DOHH2 (cell line): ENCODE measurements around the gene GADD45A.

Source experiments
- H3F3A ChIP-seq: fragments of 200-600 bp; sonication (generic), shearing (Covaris generic); 2 replicates; pipeline ENCODE4 v1.6.0; 2016; ENCODE audit warnings: antibody characterized with exemption, mild to moderate bottlenecking; ENCODE audit not compliant: control insufficient read depth, insufficient read depth
- H3K27ac ChIP-seq: fragments of 200-600 bp; sonication (generic); 2 replicates; pipeline ENCODE4 v1.5.1; 2014; ENCODE audit warnings: low read depth, mild to moderate bottlenecking, low read length, moderate library complexity
- H3K27me3 ChIP-seq: fragments of 200-600 bp; sonication (generic); 2 replicates; pipeline ENCODE4 v1.6.1; 2014; ENCODE audit warnings: mild to moderate bottlenecking, low read length, mixed read lengths; ENCODE audit not compliant: control insufficient read depth
- H3K36me3 ChIP-seq: fragments of 200-600 bp; sonication (generic); 2 replicates; pipeline ENCODE4 v1.6.1; 2014; ENCODE audit warnings: mild to moderate bottlenecking, low read length, moderate library complexity, mixed read lengths; ENCODE audit not compliant: control insufficient read depth
- H3K4me1 ChIP-seq: fragments of 200-600 bp; sonication (generic); 2 replicates; pipeline ENCODE4 v1.6.1; 2014; ENCODE audit warnings: mild to moderate bottlenecking, low read length, mixed read lengths; ENCODE audit not compliant: control insufficient read depth
- H3K4me2 ChIP-seq: fragments of 200-600 bp; sonication (generic); 2 replicates; pipeline ENCODE4 v1.6.0; 2014; ENCODE audit warnings: mild to moderate bottlenecking, low read length, moderate library complexity
- H3K4me3 ChIP-seq: fragments of 200-600 bp; sonication (generic); 2 replicates; pipeline ENCODE4 v1.5.1; 2014; ENCODE audit warnings: mild to moderate bottlenecking, low read length, mixed read lengths
- H3K79me2 ChIP-seq: fragments of 200-600 bp; sonication (generic); 2 replicates; pipeline ENCODE4 v1.6.1; 2014; ENCODE audit warnings: mild to moderate bottlenecking, low read length, mixed read lengths; ENCODE audit not compliant: control insufficient read depth
- H3K9me2 ChIP-seq: fragments of 200-600 bp; sonication (generic); replicated peaks from 2 replicates; pipeline ENCODE4 v1.6.1; 2014; ENCODE audit warnings: mild to moderate bottlenecking, low read length, mixed read lengths; ENCODE audit not compliant: control insufficient read depth
- H3K9me3 ChIP-seq: fragments of 200-600 bp; sonication (generic); 2 replicates; pipeline ENCODE4 v1.6.1; 2014; ENCODE audit warnings: antibody characterized with exemption, low read length, mixed read lengths; ENCODE audit not compliant: control insufficient read depth, insufficient read depth
- H4K20me1 ChIP-seq: fragments of 200-600 bp; sonication (generic); 2 replicates; pipeline ENCODE4 v1.6.0; 2014; ENCODE audit warnings: low read depth, mild to moderate bottlenecking, antibody characterized with exemption, low read length, moderate library complexity; ENCODE audit not compliant: control insufficient read depth, insufficient read depth
- CTCF ChIP-seq: fragments of 200-600 bp; sonication (generic); IDR thresholded peaks from one replicate; pipeline ENCODE4 v1.5.1; 2014; ENCODE audit warnings: antibody characterized with exemption, mild to moderate bottlenecking, low read depth, low read length; ENCODE audit not compliant: poor library complexity, severe bottlenecking
- EZH2phosphoT487 ChIP-seq: fragments of 200-600 bp; sonication (generic); IDR thresholded peaks from 2 replicates; pipeline ENCODE4 v1.6.1; 2017; ENCODE audit warnings: borderline replicate concordance, mild to moderate bottlenecking, antibody characterized with exemption, low read length, moderate library complexity, mixed read lengths

The GADD45A gene

GRCh38 chr1:67710417-67710816 is 25.4 kb downstream of the GADD45A start:
- H3K27me3 ChIP-seq, result no peaks in the 10 kb centered on the region
- H3K9me3 ChIP-seq, result no peaks in the 10 kb centered on the region
- H3K4me2 ChIP-seq, result peak overlapping the region; percentile 83; the same call in 1 of the 2 replicates
- H3K27ac ChIP-seq, result no peak overlapping the region
- H3K9me2 ChIP-seq, result no peaks in the 10 kb centered on the region
- no peaks in the 10 kb centered on the region for H4K20me1 ChIP-seq
- no peak for TF ChIP-seq EZH2phosphoT487
- no peak for TF ChIP-seq CTCF
- H3K79me2 ChIP-seq, result no peaks in the 10 kb centered on the region
- H3K36me3 ChIP-seq, result no peaks in the 10 kb centered on the region
- H3K4me3 ChIP-seq, result no peak overlapping the region
- peaks cover 57% of the 10 kb centered on the region for H3K4me1 ChIP-seq
- no peaks in the 10 kb centered on the region for H3F3A ChIP-seq

- peak overlapping the region; percentile 65 for H3K4me3 ChIP-seq
- no peaks in the 10 kb centered on the region for H3K79me2 ChIP-seq
- TF ChIP-seq EZH2phosphoT487, result no peak
- TF ChIP-seq CTCF, result no peak
- peak overlapping the region; percentile 84; the same call in 1 of the 2 replicates for H3K27ac ChIP-seq
- peaks cover 60% of the 10 kb centered on the region for H3K4me1 ChIP-seq
- H3K27me3 ChIP-seq, result no peaks in the 10 kb centered on the region
- H4K20me1 ChIP-seq, result no peaks in the 10 kb centered on the region
- H3F3A ChIP-seq, result no peaks in the 10 kb centered on the region
- no peaks in the 10 kb centered on the region for H3K9me2 ChIP-seq
- H3K4me2 ChIP-seq, result peak overlapping the region; percentile 83
- no peaks in the 10 kb centered on the region for H3K9me3 ChIP-seq
- no peaks in the 10 kb centered on the region for H3K36me3 ChIP-seq
Measured at GRCh38 chr1:67711158-67711854, 26.3 kb downstream of the GADD45A start.

GRCh38 chr1:67711855-67712212 is 26.8 kb downstream of the GADD45A start:
- Histone ChIP-seq H3K9me2 (no peaks in the 10 kb centered on the region), H3K4me2 (peak overlapping the region; percentile 83), H4K20me1 (no peaks in the 10 kb centered on the region), H3K27me3 (no peaks in the 10 kb centered on the region), H3K36me3 (no peaks in the 10 kb centered on the region), H3K27ac (peak overlapping the region; percentile 84), H3F3A (no peaks in the 10 kb centered on the region), H3K9me3 (no peaks in the 10 kb centered on the region), H3K79me2 (no peaks in the 10 kb centered on the region), H3K4me1 (peaks cover 60% of the 10 kb centered on the region), H3K4me3 (peak overlapping the region; percentile 65)
- TF ChIP-seq EZH2phosphoT487, result no peak
- no peak for TF ChIP-seq CTCF
